DOHH2 (cell line): ENCODE results near the gene DCLK1.

Experiments
- H3F3A ChIP-seq: fragments of 200-600 bp; sonication (generic), shearing (Covaris generic); 2 replicates; pipeline ENCODE4 v1.6.0; 2016; ENCODE audit warnings: antibody characterized with exemption, mild to moderate bottlenecking; ENCODE audit not compliant: control insufficient read depth, insufficient read depth
- H3K27ac ChIP-seq: fragments of 200-600 bp; sonication (generic); 2 replicates; pipeline ENCODE4 v1.5.1; 2014; ENCODE audit warnings: low read depth, mild to moderate bottlenecking, low read length, moderate library complexity
- H3K27me3 ChIP-seq: fragments of 200-600 bp; sonication (generic); 2 replicates; pipeline ENCODE4 v1.6.1; 2014; ENCODE audit warnings: mild to moderate bottlenecking, low read length, mixed read lengths; ENCODE audit not compliant: control insufficient read depth
- H3K36me3 ChIP-seq: fragments of 200-600 bp; sonication (generic); 2 replicates; pipeline ENCODE4 v1.6.1; 2014; ENCODE audit warnings: mild to moderate bottlenecking, low read length, moderate library complexity, mixed read lengths; ENCODE audit not compliant: control insufficient read depth
- H3K4me1 ChIP-seq: fragments of 200-600 bp; sonication (generic); 2 replicates; pipeline ENCODE4 v1.6.1; 2014; ENCODE audit warnings: mild to moderate bottlenecking, low read length, mixed read lengths; ENCODE audit not compliant: control insufficient read depth
- H3K4me2 ChIP-seq: fragments of 200-600 bp; sonication (generic); 2 replicates; pipeline ENCODE4 v1.6.0; 2014; ENCODE audit warnings: mild to moderate bottlenecking, low read length, moderate library complexity
- H3K4me3 ChIP-seq: fragments of 200-600 bp; sonication (generic); 2 replicates; pipeline ENCODE4 v1.5.1; 2014; ENCODE audit warnings: mild to moderate bottlenecking, low read length, mixed read lengths
- H3K79me2 ChIP-seq: fragments of 200-600 bp; sonication (generic); 2 replicates; pipeline ENCODE4 v1.6.1; 2014; ENCODE audit warnings: mild to moderate bottlenecking, low read length, mixed read lengths; ENCODE audit not compliant: control insufficient read depth
- H3K9me2 ChIP-seq: fragments of 200-600 bp; sonication (generic); replicated peaks from 2 replicates; pipeline ENCODE4 v1.6.1; 2014; ENCODE audit warnings: mild to moderate bottlenecking, low read length, mixed read lengths; ENCODE audit not compliant: control insufficient read depth
- H3K9me3 ChIP-seq: fragments of 200-600 bp; sonication (generic); 2 replicates; pipeline ENCODE4 v1.6.1; 2014; ENCODE audit warnings: antibody characterized with exemption, low read length, mixed read lengths; ENCODE audit not compliant: control insufficient read depth, insufficient read depth
- H4K20me1 ChIP-seq: fragments of 200-600 bp; sonication (generic); 2 replicates; pipeline ENCODE4 v1.6.0; 2014; ENCODE audit warnings: low read depth, mild to moderate bottlenecking, antibody characterized with exemption, low read length, moderate library complexity; ENCODE audit not compliant: control insufficient read depth, insufficient read depth
- CTCF ChIP-seq: fragments of 200-600 bp; sonication (generic); IDR thresholded peaks from one replicate; pipeline ENCODE4 v1.5.1; 2014; ENCODE audit warnings: antibody characterized with exemption, mild to moderate bottlenecking, low read depth, low read length; ENCODE audit not compliant: poor library complexity, severe bottlenecking
- EZH2phosphoT487 ChIP-seq: fragments of 200-600 bp; sonication (generic); IDR thresholded peaks from 2 replicates; pipeline ENCODE4 v1.6.1; 2017; ENCODE audit warnings: borderline replicate concordance, mild to moderate bottlenecking, antibody characterized with exemption, low read length, moderate library complexity, mixed read lengths

Gene DCLK1

DNA sequence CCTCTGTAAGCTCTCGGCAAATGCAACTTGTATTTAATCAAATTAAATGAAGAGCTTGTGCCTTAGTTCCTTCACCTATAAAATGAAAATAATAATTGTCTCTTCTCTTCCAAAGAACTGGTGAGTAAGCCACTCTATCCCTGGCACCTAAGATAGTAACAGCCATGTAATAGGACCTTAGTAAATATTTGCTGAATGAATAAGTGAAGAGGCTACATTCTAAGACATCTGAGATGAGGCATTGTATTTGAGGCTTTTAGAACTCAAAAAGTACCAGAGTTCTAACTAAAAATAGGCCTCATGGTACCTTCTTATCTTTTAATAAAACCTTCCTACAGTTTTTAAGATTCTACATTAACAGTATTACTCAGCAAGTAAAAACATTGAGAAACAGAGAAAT lies 17.3 kb upstream of the DCLK1 start:
- no peaks in the 10 kb centered on the region for H3F3A ChIP-seq
- no peaks in the 10 kb centered on the region for H3K27me3 ChIP-seq
- no peak for TF ChIP-seq CTCF
- no peak overlapping the region for H3K4me2 ChIP-seq
- H4K20me1 ChIP-seq, result no peaks in the 10 kb centered on the region
- no peaks in the 10 kb centered on the region for H3K79me2 ChIP-seq
- no peak overlapping the region for H3K4me3 ChIP-seq
- H3K9me2 ChIP-seq, result no peaks in the 10 kb centered on the region
- H3K9me3 ChIP-seq, result no peaks in the 10 kb centered on the region
- H3K4me1 ChIP-seq, result no peaks in the 10 kb centered on the region
- no peak overlapping the region for H3K27ac ChIP-seq
- H3K36me3 ChIP-seq, result no peaks in the 10 kb centered on the region

DNA sequence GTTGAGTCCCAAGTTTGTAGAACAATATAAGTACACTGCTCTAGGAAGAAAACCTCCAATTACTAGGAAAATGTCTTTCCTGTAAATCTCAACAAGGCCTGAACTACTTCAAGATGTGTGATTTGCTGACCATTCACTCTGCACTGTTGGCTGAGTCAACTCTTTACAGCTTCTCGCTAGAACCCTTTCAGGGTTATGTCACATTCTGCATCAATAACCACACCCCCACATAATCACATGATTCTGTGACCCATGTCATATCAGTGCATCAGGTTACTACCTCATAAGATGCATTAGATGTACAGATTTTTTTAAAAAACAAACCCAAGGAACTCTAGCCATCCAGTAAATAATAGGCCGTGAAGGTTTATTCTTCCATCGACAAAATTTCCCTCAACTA lies 16.1 kb upstream of the DCLK1 start:
- Histone ChIP-seq H3K9me3 (no peaks in the 10 kb centered on the region), H3K4me1 (no peaks in the 10 kb centered on the region), H3K4me3 (no peak overlapping the region), H3K36me3 (no peaks in the 10 kb centered on the region), H3K27me3 (no peaks in the 10 kb centered on the region), H3K79me2 (no peaks in the 10 kb centered on the region), H4K20me1 (no peaks in the 10 kb centered on the region), H3K27ac (no peak overlapping the region), H3F3A (no peaks in the 10 kb centered on the region), H3K4me2 (no peak overlapping the region), H3K9me2 (no peaks in the 10 kb centered on the region)
- TF ChIP-seq CTCF (no peak), EZH2phosphoT487 (no peak)

DNA sequence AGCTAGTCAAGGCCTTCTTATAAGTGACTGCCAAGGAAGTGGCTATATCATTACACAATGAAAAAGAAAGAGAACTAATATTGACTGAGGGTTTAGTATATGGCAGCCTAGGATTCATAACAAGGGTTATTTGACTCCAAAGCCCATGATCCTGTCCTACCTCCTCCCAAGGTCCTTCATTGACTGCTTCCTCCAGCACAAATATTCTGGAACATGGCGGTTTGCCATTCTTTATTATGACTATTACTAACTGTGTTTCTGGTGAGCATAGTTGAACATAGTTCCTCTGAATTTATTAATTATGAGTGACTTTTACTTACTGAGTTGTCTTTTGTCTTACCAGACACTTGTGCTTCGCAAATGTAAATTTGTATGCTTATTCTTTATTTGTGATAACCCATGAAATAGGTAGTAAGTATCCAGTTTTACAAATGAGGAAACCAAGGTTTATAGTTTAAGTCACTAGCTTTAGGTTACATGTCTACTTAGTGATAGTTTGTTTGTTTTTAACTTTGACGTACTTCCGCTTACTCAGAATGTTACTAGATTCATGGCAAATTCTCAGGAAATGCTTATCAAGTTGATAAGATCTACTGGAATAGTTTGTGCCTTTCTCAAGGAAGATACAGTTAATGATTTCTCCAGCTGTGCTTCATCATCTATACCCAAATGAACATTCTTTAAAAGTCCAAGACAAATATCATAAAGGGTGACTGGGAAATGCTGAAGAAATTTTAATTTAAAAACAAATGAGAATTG lies 15.5 kb upstream of the DCLK1 start:
- H3K4me2 ChIP-seq, result no peak overlapping the region
- H3K9me2 ChIP-seq, result no peaks in the 10 kb centered on the region
- TF ChIP-seq CTCF (no peak), EZH2phosphoT487 (no peak)
- H3K79me2 ChIP-seq, result no peaks in the 10 kb centered on the region
- H3K27me3 ChIP-seq, result no peaks in the 10 kb centered on the region
- no peaks in the 10 kb centered on the region for H4K20me1 ChIP-seq
- no peak overlapping the region for H3K4me3 ChIP-seq
- H3K9me3 ChIP-seq, result no peaks in the 10 kb centered on the region
- no peak overlapping the region for H3K27ac ChIP-seq
- H3K36me3 ChIP-seq, result no peaks in the 10 kb centered on the region
- no peaks in the 10 kb centered on the region for H3F3A ChIP-seq
- no peaks in the 10 kb centered on the region for H3K4me1 ChIP-seq

GRCh38 chr13:36143738-36144137 lies 12.6 kb upstream of the DCLK1 start:
- TF ChIP-seq CTCF (no peak), EZH2phosphoT487 (no peak)
- Histone ChIP-seq H3K36me3 (no peaks in the 10 kb centered on the region), H3K4me3 (no peak overlapping the region), H3K27me3 (no peaks in the 10 kb centered on the region), H3K79me2 (no peaks in the 10 kb centered on the region), H3K4me2 (no peak overlapping the region), H4K20me1 (no peaks in the 10 kb centered on the region), H3K27ac (no peak overlapping the region), H3K9me3 (no peaks in the 10 kb centered on the region), H3F3A (no peaks in the 10 kb centered on the region), H3K4me1 (no peaks in the 10 kb centered on the region), H3K9me2 (no peaks in the 10 kb centered on the region)
